UCSD-AML1 (cell line): Measurements from ENCODE around the gene SLC22A9.
"Not testable (repeated sequence)": the region's sequence is repeated elsewhere in the genome, so short reads cannot be mapped to it uniquely, and the experiment has no call there.

Experiments
- DNase-seq: peaks from one replicate; lab custom pipeline; 2025; ENCODE audit not compliant: unreplicated experiment; lab: John Stamatoyannopoulos, UW

The SLC22A9 gene

DNA sequence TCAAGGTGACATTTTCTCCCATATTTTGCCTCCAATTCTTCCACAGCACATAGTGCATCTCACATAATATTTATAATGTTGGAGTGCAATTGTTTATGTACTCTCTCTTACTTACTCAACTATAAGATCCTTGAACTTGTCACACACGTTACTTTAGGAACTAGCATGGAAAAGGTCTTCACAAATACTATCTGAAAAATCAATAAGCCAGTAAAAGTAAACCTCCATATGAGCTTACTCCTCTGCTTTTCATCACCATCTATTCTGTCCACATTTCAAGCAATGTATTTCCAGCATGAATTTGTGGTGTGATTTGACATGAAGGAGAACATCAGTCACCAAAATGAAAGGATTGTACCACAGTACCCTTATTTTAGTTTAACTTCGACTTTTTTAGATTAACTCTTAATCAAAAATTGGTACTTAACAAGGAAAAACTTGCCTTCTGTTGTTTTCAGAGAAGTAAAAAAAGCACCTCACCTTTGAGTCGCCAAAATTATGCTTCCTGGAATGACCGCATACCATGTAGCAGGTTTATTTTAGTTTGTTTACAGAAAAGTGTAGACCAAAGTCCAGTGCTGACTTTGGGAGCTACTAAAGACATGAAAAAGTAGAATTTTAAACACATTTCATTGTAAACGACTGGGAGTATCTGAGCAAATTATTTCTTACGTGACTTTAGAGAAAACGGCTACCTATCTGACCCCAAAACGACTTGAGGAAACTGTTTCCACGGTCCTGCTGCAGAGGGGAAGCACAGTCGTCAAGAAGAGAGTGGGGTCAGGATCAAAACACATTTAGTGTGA, at the start of gene SLC22A9:
Gene SLC22A9, plus strand, starts transcription at position 621 of the 806 bp plus-strand sequence. CDS start 272 bp downstream, outside the sequence.
- no peak for DNase-seq

DNA sequence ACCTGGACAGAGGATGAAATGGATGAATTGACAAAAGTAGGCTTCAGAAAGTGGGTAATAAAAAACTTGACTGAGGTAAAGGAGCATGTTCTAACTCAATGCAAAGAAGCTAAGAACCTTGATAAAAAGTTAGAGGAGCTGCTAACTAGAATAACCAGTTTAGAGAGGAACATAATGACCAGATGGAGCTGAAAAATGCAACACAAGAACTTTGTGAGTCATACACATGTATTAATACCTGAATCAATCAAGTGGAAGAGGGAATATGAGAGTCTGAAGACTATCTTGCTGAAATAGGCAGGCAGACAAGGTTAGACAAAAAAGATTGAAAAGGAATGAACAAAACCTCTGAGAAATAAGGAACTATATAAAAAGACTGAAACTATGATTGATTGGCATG, 47.9 kb upstream of the SLC22A9 start:
- DNase-seq, result no peak

DNA sequence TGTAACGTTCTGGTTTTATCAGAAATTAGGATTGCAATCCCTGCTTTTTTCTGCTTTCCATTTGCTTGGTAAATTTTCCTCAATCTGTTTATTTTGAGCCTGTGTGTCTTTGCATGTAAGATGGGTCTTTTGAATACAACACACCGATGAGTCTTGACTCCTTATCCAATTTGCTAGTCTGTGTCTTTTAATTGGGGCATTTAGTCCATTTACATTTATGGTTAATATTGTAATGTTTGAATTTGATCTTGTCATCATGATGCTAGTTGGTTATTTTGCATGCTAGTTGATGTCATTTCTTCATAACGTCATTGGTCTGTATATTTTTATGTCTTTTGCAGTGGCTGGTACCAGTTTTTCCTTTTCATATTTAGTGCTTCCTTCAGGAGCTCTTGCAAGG, 34.5 kb upstream of the SLC22A9 start:
- DNase-seq, result not testable (repeated sequence)

DNA sequence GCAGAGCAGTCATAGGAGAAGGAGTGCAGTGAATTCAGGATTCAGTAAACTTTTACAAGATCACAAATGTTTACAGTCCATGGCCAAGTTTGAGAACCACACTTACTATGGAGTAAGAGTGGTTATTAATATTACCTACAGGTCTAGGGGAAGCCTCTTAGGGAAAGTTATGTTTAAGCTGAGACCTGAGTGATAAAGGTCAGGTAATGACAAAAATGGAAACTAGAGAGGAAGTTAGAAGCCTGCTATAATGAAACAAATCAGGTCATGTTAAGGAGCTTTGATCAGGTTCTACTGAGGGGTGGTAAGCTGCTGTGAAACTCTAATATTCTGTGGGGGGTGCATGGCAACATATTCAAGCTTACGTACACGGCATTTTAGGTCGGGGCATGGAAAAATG, 32.5 kb upstream of the SLC22A9 start:
- no peak for DNase-seq

DNA sequence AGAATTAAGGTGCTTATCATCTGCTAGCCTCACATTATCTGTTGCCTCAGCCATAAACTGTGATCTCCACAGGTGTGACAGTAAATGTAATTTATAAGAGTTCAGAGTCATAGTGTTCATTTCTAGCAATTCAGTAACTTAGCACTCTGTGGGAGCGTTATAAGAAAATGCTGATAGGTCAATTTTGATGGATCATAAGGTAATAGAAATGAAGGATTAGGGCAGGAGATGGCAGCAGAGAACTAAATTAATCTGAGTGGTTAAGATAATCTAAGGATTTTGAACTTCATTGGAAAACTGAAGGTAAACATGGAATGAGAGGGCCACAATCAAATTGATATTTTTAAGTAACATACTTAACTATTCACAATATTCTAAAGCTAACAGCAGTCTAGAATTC, 26.5 kb upstream of the SLC22A9 start:
- DNase-seq, result no peak

DNA sequence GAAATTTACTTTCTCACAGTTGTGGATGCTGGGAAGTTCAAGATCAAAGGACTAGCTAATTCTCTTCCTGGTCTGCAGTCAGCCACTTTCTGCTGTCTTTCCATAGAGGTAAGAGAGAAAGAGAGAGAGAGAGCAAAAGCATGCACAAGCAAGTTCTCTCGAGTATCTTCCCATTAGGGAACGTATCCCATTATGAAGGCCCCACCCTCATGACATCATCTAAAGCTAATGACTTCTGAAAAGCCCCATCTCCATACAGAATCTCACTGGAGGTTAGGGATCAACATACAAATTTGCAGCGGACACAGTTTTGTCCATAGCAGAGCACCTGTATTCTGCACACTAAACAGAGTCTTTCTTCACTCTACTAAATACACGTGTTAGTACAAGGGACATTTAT, 17.4 kb upstream of the SLC22A9 start:
- no peak for DNase-seq

DNA sequence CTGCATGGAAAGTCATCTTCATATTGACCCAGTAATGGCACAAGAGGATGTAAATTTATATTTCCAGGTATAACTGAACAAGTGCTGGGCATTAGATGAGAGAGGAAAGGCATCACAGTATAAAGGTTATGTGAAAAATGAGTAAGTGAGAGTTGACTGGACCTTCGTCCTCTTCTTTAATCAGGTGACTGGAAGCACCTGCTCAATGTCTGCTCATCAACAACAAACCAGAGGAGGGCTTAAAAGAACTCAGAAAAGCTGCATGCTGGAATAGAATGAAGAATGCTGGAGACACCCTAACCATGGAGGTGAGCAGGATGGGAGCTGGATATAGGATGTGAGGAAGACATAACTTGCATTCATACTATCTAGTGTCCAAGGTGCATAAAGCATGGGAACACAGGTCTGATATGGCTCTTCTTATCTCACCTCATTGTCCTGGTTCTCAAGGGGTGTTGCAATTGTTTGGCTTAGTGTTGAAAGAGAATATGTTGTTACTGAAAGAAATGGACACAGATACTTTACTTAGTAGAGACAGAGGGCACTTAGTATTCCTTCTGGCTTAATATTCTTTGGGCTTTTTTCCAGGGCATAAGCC, 7.3 kb upstream of the SLC22A9 start:
- no peak for DNase-seq

DNA sequence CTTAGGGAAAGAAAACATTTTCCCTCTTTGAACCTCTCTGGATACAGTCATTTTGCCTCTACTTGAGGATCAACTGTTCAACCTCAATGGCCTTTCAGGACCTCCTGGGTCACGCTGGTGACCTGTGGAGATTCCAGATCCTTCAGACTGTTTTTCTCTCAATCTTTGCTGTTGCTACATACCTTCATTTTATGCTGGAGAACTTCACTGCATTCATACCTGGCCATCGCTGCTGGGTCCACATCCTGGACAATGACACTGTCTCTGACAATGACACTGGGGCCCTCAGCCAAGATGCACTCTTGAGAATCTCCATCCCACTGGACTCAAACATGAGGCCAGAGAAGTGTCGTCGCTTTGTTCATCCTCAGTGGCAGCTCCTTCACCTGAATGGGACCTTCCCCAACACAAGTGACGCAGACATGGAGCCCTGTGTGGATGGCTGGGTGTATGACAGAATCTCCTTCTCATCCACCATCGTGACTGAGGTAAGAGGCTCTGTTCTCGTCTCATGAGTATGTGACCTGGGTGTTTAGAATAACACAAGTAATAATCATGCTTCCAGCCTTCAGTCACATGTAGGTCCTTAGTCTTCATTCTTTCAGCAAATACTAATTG, 495 bp downstream of the SLC22A9 start:
- DNase-seq, result no peak

DNA sequence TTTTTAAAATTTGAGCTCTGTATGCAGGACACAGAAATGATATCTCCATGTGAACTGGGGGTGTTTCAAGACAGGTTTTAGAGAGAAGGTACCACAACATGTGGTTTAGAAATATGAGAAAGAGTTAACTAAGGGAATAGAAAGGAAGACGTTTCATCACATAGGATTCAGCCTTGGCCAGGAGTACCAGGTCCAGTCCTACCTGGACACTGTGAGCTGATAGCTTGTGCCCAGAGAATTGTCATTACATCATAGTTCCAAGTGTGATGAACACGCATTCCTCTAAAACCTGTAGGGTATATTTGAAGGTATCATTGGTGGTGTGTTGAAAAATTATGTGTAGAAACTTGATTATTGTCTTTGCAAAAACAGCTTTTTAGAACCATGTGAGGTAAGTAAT, 1.8 kb downstream of the SLC22A9 start:
- DNase-seq, result no peak

DNA sequence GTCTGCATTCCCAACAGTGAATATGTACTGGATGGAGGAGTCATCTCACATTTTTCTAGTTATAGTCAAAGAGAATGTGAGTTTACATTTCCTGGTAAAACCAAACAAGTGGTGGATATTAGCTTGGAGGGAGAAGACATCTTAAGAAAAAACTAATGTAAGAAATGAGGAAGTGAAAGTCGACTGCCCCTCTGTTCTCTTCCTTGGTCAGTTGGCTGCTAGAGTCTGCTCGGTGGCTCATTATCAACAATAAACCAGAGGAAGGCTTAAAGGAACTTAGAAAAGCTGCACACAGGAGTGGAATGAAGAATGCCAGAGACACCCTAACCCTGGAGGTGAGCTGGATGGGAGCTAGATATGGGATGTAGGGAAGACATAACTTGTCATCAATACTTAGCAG, 5.8 kb downstream of the SLC22A9 start:
- no peak for DNase-seq

DNA sequence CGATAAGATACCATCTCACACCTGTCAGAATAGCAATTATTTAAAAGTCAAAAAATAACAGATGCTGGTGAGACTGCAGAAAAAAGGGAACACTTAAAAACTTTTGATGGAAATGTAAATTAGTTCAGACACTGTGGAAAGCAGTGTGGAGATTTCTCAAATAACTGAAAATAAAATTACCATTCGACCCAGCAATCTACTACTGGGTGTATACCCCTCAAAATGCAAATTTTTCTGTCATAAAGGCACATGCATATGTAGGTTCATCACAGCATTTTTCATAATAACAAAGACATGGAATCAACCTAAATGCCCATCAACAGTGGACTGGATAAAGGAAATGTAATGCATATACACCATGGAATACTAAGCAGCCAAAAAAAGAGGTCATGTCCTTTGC, 10.5 kb downstream of the SLC22A9 start:
- no peak for DNase-seq

DNA sequence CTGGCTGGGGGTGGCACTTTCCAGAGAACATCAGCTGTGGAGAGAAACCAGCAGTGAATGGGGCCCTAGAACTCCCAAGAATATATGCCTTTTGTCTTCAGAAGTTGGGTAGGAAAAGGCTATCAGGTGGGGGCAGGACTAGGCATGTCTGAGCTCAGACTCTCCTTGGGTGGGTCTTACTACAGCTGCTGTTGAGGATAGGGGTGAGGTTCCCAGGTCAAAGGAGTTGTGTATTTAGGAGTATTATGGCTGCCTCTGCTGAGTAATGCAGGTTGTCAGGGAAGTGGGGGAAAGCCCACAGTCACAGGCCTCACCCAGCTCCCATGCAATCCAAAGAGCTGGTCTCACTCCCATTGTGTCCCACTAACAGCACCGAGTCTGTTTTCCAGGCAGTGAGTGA, 26.1 kb downstream of the SLC22A9 start:
- DNase-seq, result no peak

DNA sequence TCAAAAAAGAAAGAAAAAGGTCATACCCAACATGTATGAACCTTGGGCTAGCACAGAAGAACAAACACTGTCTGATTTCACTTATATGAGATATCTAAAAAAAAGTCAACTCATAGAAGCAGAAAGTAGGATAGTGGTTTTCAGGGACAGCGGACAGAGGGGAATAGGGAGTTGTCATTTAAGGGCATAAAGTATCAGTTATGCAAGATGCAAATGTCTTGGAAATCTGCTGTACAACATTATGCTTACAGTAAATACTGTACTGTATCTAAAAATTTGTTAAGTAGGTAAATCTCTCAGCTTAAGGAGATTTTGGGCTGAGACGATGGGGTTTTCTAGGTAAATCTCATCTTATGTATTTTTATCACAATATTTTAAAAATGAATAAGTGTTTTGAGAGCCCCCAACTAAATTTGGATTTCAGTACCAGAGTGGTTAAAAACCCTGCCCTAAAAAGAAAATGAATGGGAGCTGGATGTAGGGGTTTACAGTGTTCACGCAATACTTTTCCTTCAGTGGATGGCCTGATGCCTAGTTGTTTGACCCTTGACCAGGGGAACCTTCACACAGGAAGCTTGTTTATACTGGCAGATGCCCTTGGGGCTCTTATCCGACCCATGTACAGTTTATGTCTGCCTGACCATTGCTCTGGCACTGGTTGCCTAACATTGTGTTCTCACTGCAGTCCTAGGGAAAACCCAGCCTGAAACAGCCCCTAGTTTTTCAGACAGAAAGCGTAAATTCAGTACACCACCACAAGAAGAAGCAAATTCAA, 34.8 kb downstream of the SLC22A9 start:
- no peak for DNase-seq

DNA sequence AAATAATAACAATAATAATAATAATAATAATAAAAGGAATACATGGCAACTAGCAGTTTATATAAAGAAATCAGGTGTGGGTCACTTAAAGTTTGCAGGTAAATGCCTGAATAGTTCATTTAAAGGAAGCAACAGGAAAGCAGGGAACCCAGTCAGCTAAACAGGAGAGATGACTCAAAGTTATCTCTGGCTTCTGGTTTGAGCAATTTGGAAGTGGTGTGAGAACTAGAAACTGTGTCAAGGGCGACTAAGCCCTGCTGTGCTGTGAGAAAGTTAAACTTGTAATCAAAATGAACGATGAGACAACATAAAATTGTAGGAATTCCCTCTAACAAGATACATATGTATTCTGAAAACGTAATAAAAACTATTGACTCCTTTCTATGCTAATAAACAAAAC, 35.5 kb downstream of the SLC22A9 start:
- DNase-seq, result no peak

DNA sequence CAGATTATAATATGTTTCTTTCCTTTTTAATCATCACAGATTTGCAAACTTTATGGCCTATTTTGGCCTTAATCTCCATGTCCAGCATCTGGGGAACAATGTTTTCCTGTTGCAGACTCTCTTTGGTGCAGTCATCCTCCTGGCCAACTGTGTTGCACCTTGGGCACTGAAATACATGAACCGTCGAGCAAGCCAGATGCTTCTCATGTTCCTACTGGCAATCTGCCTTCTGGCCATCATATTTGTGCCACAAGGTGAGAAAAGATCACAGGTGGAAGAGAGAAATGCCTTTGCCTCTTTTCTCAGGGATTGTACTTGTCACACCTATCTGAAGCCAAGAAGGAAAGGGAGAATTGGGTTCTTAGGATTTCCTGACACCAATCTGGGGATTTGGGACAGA, 36.9 kb downstream of the SLC22A9 start:
- DNase-seq, result no peak

DNA sequence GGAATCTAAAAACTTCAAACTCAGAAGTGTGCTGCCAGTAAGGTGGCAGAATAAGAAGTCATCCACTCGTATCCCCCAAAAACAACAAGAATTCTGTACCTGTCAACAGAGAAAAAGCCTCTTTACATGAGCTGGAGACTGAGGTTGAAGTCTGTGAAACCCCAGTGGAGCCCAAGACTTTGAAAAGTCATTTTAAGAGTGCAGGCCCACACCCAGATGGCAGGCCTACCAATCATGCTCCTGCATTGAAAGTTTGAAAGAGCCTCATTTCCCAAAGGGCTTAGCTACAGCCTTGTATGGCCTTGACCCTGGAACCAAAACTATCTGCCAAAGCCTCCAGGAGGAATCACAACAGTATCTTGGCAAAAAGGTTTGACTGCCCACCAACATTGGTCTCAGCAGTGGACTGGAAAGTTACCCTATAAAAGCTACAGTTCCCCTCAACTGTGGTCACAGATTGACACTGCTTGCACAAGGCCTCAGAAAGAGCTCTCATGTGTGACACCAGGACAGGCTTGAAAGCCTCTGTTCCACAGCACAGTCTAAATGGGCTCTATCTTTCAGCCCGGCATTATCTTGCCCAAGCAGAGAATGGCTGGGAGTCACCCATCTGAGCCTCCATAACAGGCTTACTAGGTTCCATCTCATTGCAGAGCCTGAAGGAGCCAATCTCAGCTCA, 47.7 kb downstream of the SLC22A9 start:
- no peak for DNase-seq

DNA sequence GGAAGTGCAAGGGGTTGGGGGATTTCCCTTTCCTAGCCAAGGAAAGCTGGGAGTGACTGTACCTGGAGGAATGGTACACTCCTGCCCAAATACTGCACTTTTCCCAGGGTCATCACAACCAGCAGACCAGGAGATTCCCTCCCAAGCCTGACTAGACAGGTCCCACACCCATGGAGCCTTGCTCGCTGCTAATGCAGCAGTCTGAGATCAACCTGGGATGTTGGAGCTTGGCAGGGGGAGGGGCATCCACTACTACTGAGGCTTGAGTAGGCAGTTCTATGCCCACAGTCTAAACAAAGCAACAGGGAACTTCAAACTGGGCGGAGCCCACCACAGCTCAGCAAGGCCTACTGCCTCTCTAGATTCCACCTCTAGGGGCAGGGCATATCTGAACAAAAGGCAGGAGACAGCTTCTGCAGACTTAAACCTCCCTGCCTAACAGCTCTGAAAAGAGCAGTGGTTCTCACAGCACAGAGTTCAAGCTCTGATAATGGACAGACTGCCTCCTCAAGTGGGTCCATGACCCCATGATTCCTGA, 58.5 kb downstream of the SLC22A9 start:
- DNase-seq, result no peak

DNA sequence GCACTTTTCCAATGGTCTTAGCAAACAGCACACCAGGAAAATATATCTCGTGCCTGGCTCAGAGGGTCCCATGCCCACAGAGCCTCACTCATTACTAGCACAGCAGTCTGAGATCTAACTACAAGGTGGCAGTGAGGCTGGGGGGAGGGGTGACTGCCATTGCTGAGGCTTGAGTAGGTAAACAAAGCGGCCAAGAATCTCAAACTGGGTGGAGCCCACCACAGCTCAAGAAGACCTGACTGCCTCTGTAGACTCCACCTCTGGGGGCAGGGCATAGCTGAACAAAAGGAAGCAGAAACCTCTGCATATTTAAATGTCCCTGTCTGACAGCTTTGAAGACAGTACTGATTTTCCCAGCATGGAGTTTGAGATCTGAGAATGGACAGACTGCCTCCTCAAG, 61.1 kb downstream of the SLC22A9 start:
- not testable (repeated sequence) for DNase-seq

DNA sequence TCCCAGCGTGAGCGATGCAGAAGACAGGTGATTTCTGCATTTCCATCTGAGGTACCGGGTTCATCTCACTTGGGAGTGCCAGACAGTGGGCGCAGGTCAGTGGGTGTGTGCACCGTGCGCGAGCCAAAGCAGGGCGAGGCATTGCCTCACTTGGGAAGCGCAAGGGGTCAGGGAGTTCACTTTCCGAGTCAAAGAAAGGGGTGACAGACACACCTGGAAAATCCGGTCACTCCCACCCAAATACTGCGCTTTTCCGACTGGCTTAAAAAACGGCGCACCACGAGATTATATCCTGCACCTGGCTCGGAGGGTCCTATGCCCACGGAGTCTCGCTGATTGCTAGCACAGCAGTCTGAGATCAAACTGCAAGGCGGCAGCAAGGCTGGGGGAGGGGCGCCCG, 65.8 kb downstream of the SLC22A9 start:
- DNase-seq, result not testable (repeated sequence)

DNA sequence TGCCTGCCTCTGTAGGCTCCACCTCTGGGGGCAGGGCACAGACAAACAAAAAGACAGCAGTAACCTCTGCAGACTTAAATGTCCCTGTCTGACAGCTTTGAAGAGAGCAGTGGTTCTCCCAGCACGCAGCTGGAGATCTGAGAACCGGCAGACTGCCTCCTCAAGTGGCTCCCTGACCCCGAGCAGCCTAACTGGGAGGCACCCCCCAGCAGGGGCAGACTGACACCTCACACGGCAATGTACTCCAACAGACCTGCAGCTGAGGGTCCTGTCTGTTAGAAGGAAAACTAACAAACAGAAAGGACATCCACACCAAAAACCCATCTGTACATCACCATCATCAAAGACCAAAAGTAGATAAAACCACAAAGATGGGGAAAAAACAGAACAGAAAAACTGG, 66.2 kb downstream of the SLC22A9 start:
- DNase-seq, result not testable (repeated sequence)

DNA sequence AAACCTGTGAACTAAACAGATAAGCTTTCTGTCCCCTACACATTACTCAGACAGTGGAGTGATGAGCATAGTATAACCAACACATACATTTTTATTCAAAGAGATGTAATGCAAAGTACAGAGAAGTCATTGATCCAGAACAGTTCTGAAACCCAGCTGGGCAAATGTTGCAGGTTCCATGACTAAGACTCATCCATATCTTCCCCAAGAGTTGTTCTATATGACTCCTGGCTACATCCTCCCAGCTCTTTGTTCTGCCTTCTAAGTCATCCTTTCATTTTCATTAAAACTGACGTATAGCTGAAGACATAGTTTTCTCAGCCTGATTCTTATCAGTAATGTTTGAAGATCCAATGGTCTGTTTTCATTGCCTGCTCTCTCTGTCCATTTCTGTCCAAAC, 74.1 kb downstream of the SLC22A9 start:
- no peak for DNase-seq
